HG03103 (cell line): Measurements from ENCODE around the gene TPRG1L.

Experiments
- ATAC-seq: cut with Tn5 transposase; IDR thresholded peaks from one replicate; pipeline ENCODE4 v1.9.1; 2021; ENCODE audit warnings: low read depth; ENCODE audit not compliant: unreplicated experiment

TPRG1L gene

GRCh38 chr1:3626025-3626424, 1.2 kb downstream of the TPRG1L start:
- ATAC-seq, result no peak

- no peak for ATAC-seq
These were observed 2.9 kb downstream of the TPRG1L start for GRCh38 chr1:3627515-3628253.

GRCh38 chr1:3628445-3628844, 3.6 kb downstream of the TPRG1L start:
- no peak for ATAC-seq

- ATAC-seq, result no peak
These were observed 4.8 kb downstream of the TPRG1L start for GRCh38 chr1:3629561-3630160.

- ATAC-seq, result no peak
These were observed 5.4 kb downstream of the TPRG1L start for GRCh38 chr1:3630161-3630611.

GRCh38 chr1:3630914-3631313, 6.1 kb downstream of the TPRG1L start:
- no peak for ATAC-seq

- no peak for ATAC-seq
These were observed 6.8 kb downstream of the TPRG1L start for GRCh38 chr1:3631320-3632260.

- no peak for ATAC-seq
These were observed 7.5 kb downstream of the TPRG1L start for GRCh38 chr1:3632298-3632697.

- no peak for ATAC-seq
These were observed 8.0 kb downstream of the TPRG1L start for GRCh38 chr1:3632716-3633343.

- no peak for ATAC-seq
These were observed 8.7 kb downstream of the TPRG1L start for GRCh38 chr1:3633344-3634058.

- no peak for ATAC-seq
These were observed 9.4 kb downstream of the TPRG1L start for GRCh38 chr1:3634059-3634800.

GRCh38 chr1:3636080-3636479, 11.3 kb downstream of the TPRG1L start:
- no peak for ATAC-seq

GRCh38 chr1:3636531-3636930, 11.7 kb downstream of the TPRG1L start:
- no peak for ATAC-seq

GRCh38 chr1:3638027-3638426, 13.2 kb downstream of the TPRG1L start:
- ATAC-seq, result no peak

GRCh38 chr1:3638676-3639075, 13.9 kb downstream of the TPRG1L start:
- no peak for ATAC-seq

- no peak for ATAC-seq
These were observed 14.6 kb downstream of the TPRG1L start for GRCh38 chr1:3639397-3639911.

GRCh38 chr1:3640121-3640837, 15.5 kb downstream of the TPRG1L start:
- ATAC-seq, result no peak

- no peak for ATAC-seq
These were observed 16.4 kb downstream of the TPRG1L start for GRCh38 chr1:3641046-3641760.
